Measurements from ENCODE around the gene ITGA11. TPM values are rescaled to one million over a fixed set of nuclear protein-coding genes. Genes with fewer than 3 reads are reported as not detected.

The ITGA11 gene
- total RNA-seq, 1 experiment from 2014 or later = 0.70 TPM

DNA sequence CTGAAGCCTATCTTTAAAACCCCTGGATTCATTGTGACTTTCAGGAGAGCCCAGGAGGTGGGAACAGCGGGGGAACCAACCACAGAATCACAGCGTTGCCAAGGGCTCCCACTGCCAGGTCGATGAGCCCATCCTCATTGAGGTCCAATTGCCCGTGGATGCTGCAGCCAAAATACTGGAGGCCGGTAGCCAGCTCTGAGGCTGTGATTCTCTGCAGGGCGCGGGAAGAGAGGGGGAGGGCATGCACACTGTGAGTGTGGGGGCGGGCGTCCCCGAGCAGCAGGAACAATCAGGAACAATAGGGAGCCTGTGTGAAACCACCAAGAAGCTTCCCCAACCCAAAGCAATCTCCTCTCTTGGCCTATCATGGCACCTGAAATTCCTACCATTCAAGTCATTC is 101.1 kb downstream of the ITGA11 start:
- Histone ChIP-seq H3K9me2 (ENCODE audit: insufficient read depth) (no peaks in the 10 kb centered on the region), H4K20me1 (ENCODE audit: insufficient read depth) (no peaks in the 10 kb centered on the region), H3K4me1 (replicated peaks; ENCODE audit: insufficient read depth) (no peaks in the 10 kb centered on the region), H3K27me3 (ENCODE audit: insufficient read depth, low read depth) (peaks cover 39% of the 10 kb centered on the region), H3K4me3 (no peak overlapping the region), H3K79me2 (ENCODE audit: low read depth) (no peaks in the 10 kb centered on the region), H2AFZ (no peak overlapping the region), H3K36me3 (ENCODE audit: low read depth) (no peaks in the 10 kb centered on the region), H3F3A (ENCODE audit: insufficient read depth, low read depth) (no peaks in the 10 kb centered on the region), H3K4me2 (no peak overlapping the region), H3K9me3 (ENCODE audit: insufficient read depth, low read depth) (no peaks in the 10 kb centered on the region), H3K27ac (no peak overlapping the region)
- intact Hi-C loops (cut with micrococcal nuclease; ENCODE audit: unreplicated experiment) = no loop called here
- ChIA-PET CTCF (no interaction called here), POLR2A (ENCODE audit: unreplicated experiment) (no interaction called here)
- TF ChIP-seq EZH2 (IDR thresholded peaks at IDR 0.05; ENCODE audit: low read depth) = no peak
- TF ChIP-seq, protein P1, sequence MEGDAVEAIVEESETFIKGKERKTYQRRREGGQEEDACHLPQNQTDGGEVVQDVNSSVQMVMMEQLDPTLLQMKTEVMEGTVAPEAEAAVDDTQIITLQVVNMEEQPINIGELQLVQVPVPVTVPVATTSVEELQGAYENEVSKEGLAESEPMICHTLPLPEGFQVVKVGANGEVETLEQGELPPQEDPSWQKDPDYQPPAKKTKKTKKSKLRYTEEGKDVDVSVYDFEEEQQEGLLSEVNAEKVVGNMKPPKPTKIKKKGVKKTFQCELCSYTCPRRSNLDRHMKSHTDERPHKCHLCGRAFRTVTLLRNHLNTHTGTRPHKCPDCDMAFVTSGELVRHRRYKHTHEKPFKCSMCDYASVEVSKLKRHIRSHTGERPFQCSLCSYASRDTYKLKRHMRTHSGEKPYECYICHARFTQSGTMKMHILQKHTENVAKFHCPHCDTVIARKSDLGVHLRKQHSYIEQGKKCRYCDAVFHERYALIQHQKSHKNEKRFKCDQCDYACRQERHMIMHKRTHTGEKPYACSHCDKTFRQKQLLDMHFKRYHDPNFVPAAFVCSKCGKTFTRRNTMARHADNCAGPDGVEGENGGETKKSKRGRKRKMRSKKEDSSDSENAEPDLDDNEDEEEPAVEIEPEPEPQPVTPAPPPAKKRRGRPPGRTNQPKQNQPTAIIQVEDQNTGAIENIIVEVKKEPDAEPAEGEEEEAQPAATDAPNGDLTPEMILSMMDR (conservative IDR thresholded peaks at IDR 0.05) = no peak
- no TSS peak for BruUV-seq (replicated peaks)
- DNase-seq = no peak

DNA sequence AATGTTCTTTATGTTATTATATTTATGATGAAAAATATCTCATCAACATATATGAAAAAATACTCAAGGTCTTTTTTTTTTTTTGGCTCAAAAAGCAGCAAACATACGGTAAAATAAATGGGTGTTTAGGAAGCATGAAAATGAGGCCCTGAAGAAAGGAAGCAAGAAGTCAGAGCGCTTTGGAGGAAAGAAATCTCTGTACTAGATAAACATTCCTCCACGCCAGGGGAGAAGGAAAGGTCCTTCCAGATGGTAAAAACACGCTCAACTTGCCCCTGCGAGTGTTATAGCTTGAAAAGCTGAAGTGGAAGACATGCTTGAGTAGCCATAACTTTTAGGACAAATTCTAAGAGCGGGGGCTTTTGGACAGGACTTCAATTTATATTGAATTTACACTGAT is 101.5 kb downstream of the ITGA11 start:
- ChIA-PET CTCF (no interaction called here), POLR2A (ENCODE audit: unreplicated experiment) (no interaction called here)
- Histone ChIP-seq H3K79me2 (ENCODE audit: low read depth) (no peaks in the 10 kb centered on the region), H3K36me3 (ENCODE audit: low read depth) (no peaks in the 10 kb centered on the region), H3K4me3 (no peak overlapping the region), H3K9me3 (ENCODE audit: insufficient read depth, low read depth) (no peaks in the 10 kb centered on the region), H3K4me2 (no peak overlapping the region), H3K9me2 (ENCODE audit: insufficient read depth) (no peaks in the 10 kb centered on the region), H3K27ac (no peak overlapping the region), H3K27me3 (ENCODE audit: insufficient read depth, low read depth) (peaks cover 42% of the 10 kb centered on the region), H2AFZ (no peak overlapping the region), H3K4me1 (replicated peaks; ENCODE audit: insufficient read depth) (no peaks in the 10 kb centered on the region), H3F3A (ENCODE audit: insufficient read depth, low read depth) (no peaks in the 10 kb centered on the region), H4K20me1 (ENCODE audit: insufficient read depth) (no peaks in the 10 kb centered on the region)
- no TSS peak for BruUV-seq (replicated peaks)
- no peak for DNase-seq
- TF ChIP-seq EZH2 (IDR thresholded peaks at IDR 0.05; ENCODE audit: low read depth) = no peak
- TF ChIP-seq, protein P1 (conservative IDR thresholded peaks at IDR 0.05) = no peak
- intact Hi-C loops (cut with micrococcal nuclease; ENCODE audit: unreplicated experiment) = no loop called here

DNA sequence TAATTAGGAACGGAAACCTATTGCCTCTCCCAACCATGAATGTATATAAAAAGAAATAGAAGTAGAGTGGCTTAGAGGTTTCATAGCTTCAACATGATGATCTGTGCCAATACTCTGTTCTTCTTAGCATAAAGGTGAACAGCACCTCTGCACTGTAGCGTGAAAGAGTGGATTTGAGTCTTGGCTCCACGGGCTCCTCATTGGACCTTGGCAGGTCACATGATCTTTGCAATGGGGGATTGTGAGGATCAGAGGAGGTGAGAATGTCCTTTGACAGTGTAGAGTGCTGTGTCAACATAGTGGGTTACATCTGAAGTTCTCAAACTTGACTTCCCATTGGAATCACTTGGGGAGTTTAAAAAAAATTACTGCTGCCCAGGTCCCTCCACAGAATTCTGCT is 103.0 kb downstream of the ITGA11 start:
- no peaks in the 10 kb centered on the region for H4K20me1 ChIP-seq (ENCODE audit: insufficient read depth)
- ChIA-PET CTCF (interaction anchor here (0.6 kb wide), 1 partner anchor 668 kb away, joined by 3 read pairs; no protein-coding TSS in a partner anchor), POLR2A (ENCODE audit: unreplicated experiment) (no interaction called here)
- no peak overlapping the region for H3K4me2 ChIP-seq
- no peaks in the 10 kb centered on the region for H3K9me2 ChIP-seq (ENCODE audit: insufficient read depth)
- no peaks in the 10 kb centered on the region for H3F3A ChIP-seq (ENCODE audit: insufficient read depth, low read depth)
- no peak overlapping the region for H3K4me3 ChIP-seq
- DNase-seq = no peak
- intact Hi-C loops (cut with micrococcal nuclease; ENCODE audit: unreplicated experiment) = no loop called here
- peaks cover 44% of the 10 kb centered on the region for H3K27me3 ChIP-seq (ENCODE audit: insufficient read depth, low read depth)
- TF ChIP-seq EZH2 (IDR thresholded peaks at IDR 0.05; ENCODE audit: low read depth) = no peak
- TF ChIP-seq, protein P1 (conservative IDR thresholded peaks at IDR 0.05) = no peak
- no peaks in the 10 kb centered on the region for H3K36me3 ChIP-seq (ENCODE audit: low read depth)
- no TSS peak for BruUV-seq (replicated peaks)
- H3K27ac ChIP-seq = no peak overlapping the region
- H3K9me3 ChIP-seq (ENCODE audit: insufficient read depth, low read depth) = no peaks in the 10 kb centered on the region
- no peak overlapping the region for H2AFZ ChIP-seq
- H3K79me2 ChIP-seq (ENCODE audit: low read depth) = no peaks in the 10 kb centered on the region
- H3K4me1 ChIP-seq (replicated peaks; ENCODE audit: insufficient read depth) = no peaks in the 10 kb centered on the region

Measured in PC-9 (cell line).